ENCODE data around the gene FXYD6.

FXYD6 gene

GRCh38 chr11:117794772-117795629 lies 81.5 kb downstream of the FXYD6 start:
- no peak for DNase-seq (ENCODE audit: low read depth, low spot score)

DNA sequence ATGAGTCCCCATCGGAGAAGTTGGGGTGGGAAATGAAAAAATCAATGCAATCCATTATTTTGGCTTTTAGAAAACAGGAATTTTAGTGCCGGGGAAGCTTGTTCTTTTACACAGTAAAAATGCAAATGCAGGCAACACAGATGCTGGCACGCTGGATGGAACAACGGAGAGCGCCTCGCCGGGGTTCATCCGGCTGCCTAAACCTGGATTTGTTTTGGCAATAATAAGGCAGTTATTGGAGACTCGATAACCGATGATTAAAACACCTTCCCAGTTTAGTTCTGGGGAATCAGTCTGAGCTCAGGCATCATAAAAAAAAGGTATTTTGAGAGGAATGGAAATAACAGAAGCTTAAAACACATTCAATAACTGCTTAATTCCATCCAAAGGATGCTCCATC lies 82.3 kb downstream of the FXYD6 start:
- no peak for DNase-seq (ENCODE audit: low read depth, low spot score)

- no peak for DNase-seq (ENCODE audit: low read depth, low spot score)
These were observed 82.9 kb downstream of the FXYD6 start for GRCh38 chr11:117793583-117793982.

GRCh38 chr11:117792992-117793391 lies 83.5 kb downstream of the FXYD6 start:
- DNase-seq (ENCODE audit: low read depth, low spot score): no peak

GRCh38 chr11:117792241-117792640 lies 84.2 kb downstream of the FXYD6 start:
- no peak for DNase-seq (ENCODE audit: low read depth, low spot score)

DNA sequence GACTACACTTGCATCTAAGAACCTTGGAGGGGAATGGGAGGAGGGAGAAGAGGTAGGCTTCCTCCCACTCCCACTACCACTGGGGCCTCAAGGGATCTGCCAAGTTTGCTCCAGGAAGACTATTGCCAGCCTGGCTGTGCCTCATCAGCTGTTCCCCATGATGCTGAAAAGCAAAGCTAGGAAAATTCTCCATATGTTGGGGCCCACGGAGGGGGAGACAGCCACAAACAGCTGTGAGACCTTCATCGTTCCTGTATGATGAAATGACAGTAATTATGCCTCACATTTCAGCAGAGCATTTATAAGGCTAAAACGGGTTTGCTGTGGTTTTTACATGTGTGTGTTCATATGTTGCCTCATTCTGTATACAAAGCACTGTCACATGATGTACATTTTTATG lies 86.2 kb downstream of the FXYD6 start:
- no peak for DNase-seq (ENCODE audit: low read depth, low spot score)

- no peak for DNase-seq (ENCODE audit: low read depth, low spot score)
These were observed 87.2 kb downstream of the FXYD6 start for GRCh38 chr11:117789241-117789640.
